GM18868 (cell line): Measurements from ENCODE around the gene ZCCHC7.
"Not testable (repeated sequence)": the region's sequence is repeated elsewhere in the genome, so short reads cannot be mapped to it uniquely, and the experiment has no call there.

Experiments used
- ATAC-seq: cut with Tn5 transposase; IDR thresholded peaks from one replicate; pipeline ENCODE4 v1.9.1; 2021; ENCODE audit warnings: mild to moderate bottlenecking, moderate library complexity; ENCODE audit not compliant: unreplicated experiment

Gene ZCCHC7

DNA sequence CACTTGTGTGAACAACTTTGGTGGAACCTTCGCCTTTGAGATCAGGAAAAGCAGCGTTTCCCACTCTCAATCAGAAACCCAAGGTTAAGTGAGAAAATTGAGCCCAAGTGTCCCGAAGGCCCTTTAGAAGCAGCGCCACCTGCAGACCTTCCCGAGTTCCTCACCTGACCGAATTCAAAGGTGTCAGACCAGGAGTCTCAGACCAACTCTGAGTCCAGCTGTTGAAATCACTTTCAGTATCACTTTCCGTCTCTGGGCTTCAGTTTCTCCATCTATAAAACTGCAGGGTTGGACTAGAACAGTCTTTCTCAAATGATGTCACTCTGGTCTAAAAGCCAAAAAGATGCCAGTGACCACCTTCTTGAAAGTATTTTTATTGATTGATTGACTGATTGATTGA lies 270.4 kb downstream of the ZCCHC7 start:
- ATAC-seq = peak; percentile 72

- no peak for ATAC-seq
Measured at GRCh38 chr9:37392272-37392671, 271.9 kb downstream of the ZCCHC7 start.

GRCh38 chr9:37395229-37395628 lies 274.9 kb downstream of the ZCCHC7 start:
- no peak for ATAC-seq

DNA sequence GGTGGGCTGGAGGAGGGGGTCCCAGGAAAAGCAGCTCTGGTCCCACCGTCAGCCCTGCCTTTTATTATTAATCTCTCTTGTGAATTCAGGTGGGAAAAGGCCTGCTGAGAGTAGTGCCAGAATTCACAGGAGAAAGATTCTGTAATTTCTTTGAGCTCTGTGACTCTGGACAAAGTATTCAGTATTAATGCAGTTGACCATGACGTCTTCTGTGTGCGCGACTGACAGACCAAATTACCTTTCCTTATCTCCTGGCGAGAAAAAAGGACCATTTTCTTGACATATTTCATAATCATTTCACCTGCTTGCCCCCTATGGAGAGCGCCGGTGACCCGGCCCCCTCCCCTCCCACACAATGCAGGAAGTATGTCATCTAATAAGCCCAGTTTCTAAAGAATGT lies 275.3 kb downstream of the ZCCHC7 start:
- no peak for ATAC-seq

- not testable (repeated sequence) for ATAC-seq
Measured at GRCh38 chr9:37397948-37398347, 277.6 kb downstream of the ZCCHC7 start.

- no peak for ATAC-seq
Measured at GRCh38 chr9:37398464-37399025, 278.2 kb downstream of the ZCCHC7 start.

- no peak for ATAC-seq
Measured at GRCh38 chr9:37399336-37399735, 279.0 kb downstream of the ZCCHC7 start.

GRCh38 chr9:37404590-37404989 lies 284.2 kb downstream of the ZCCHC7 start:
- no peak for ATAC-seq

DNA sequence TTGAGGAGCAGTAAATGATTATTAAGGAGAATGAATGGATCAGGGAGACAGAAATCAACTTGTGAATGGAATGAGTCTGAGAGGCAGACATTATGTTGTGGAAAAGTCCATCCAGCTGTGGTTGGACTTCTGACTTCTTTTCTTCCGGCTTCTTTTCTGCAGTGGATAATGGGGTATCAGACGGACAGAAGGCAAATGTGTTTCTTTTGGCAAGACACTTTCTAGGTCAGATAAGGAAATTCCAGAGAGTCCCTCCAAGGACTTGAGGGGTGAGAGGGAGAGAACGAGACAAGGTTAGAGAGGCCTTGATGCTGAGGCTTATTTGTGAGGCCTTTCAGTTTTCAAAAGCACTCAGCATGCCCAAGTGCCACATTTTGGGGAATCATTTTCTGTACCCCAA lies 285.0 kb downstream of the ZCCHC7 start:
- ATAC-seq = no peak

DNA sequence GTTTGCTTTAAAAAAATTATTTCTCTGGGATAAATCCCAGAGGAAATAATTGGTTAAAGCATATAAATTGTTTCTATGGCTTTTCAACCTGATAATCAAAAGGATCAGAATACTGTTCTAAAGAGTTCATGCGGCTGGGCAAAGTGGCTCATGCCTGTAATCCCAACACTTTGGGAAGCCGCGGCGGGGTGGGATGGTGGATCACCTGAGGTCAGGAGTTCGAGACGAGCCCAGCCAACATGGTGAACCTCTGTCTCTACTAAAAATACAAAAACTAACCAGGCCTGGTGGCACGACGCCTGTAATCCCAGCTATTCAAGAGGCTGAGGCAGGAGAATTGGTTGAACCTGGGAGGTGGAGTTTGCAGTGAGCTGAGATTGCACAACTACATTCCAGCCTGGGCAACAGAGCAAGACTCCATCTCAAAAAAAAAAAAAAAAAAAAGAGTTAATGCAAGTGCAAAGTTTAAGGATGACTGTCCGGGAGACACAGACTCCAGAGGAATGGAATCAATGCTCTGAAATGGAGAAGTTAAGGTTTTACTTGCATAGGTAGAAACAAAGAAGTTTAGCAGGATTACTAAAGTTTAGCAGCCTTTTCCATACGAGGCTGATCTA lies 285.5 kb downstream of the ZCCHC7 start:
- no peak for ATAC-seq

GRCh38 chr9:37406603-37407401 lies 286.4 kb downstream of the ZCCHC7 start:
- no peak for ATAC-seq

- ATAC-seq = no peak
Measured at GRCh38 chr9:37407468-37407867, 287.1 kb downstream of the ZCCHC7 start.
